PC-9 (cell line): ENCODE results near the gene SPATA3. TPM values are rescaled to one million over a fixed set of nuclear protein-coding genes. Genes with fewer than 3 reads are reported as not detected.
"Not testable (repeated sequence)": the region's sequence is repeated elsewhere in the genome, so short reads cannot be mapped to it uniquely, and the experiment has no call there.

Experiments used
- BruUV-seq: library from RNA; stranded (reverse); fragments of 400-500 nt; replicated peaks from 2 replicates; lab custom pipeline; 2021; lab: Mats Ljungman, UMichigan
- CTCF ChIA-PET: fragments of 300-600 bp; sonication (Branson Sonifier 250); formaldehyde crosslinking; loops from one replicate; lab custom pipeline; 2022; ENCODE audit warnings: antibody characterized with exemption; lab: Charles Lee
- POLR2A ChIA-PET: fragments of 300-600 bp; sonication (Branson Sonifier 250); formaldehyde crosslinking; loops from one replicate; lab custom pipeline; 2022; ENCODE audit warnings: antibody characterized with exemption; ENCODE audit not compliant: unreplicated experiment; lab: Charles Lee
- DNase-seq, 2 experiments: peaks; one replicate each; pipeline versions ENCODE4 v3.0.0 to v3.0.0-alpha.2; 2015 to 2022; ENCODE audit warnings: mixed read lengths in 1 of 2
- H2AFZ ChIP-seq: fragments of 200-600 bp; sonication (generic); 2 replicates; pipeline ENCODE4 v1.8.1; 2017; ENCODE audit warnings: antibody characterized with exemption
- H3F3A ChIP-seq: fragments of 200-600 bp; sonication (generic); 2 replicates; pipeline ENCODE4 v1.8.1; 2017; ENCODE audit warnings: antibody characterized with exemption, mild to moderate bottlenecking, low read depth; ENCODE audit not compliant: insufficient read depth
- H3K27ac ChIP-seq: fragments of 200-600 bp; sonication (generic); 2 replicates; pipeline ENCODE4 v1.6.1; 2016; ENCODE audit warnings: mixed run types
- H3K27me3 ChIP-seq: fragments of 200-600 bp; sonication (generic); 2 replicates; pipeline ENCODE4 v1.6.1; 2016; ENCODE audit warnings: low read depth, mixed run types; ENCODE audit not compliant: insufficient read depth
- H3K36me3 ChIP-seq: fragments of 200-600 bp; sonication (generic); 2 replicates; pipeline ENCODE4 v1.6.1; 2016; ENCODE audit warnings: low read depth, mixed run types
- H3K4me1 ChIP-seq: fragments of 200-600 bp; sonication (generic); replicated peaks from 2 replicates; pipeline ENCODE4 v1.6.1; 2016; ENCODE audit warnings: mixed run types; ENCODE audit not compliant: insufficient read depth
- H3K4me2 ChIP-seq: fragments of 200-600 bp; sonication (generic); 2 replicates; pipeline ENCODE4 v1.6.1; 2017; ENCODE audit warnings: mixed run types
- H3K4me3 ChIP-seq: fragments of 200-600 bp; sonication (generic); 2 replicates; pipeline ENCODE4 v1.6.1; 2016; ENCODE audit warnings: mixed run types
- H3K79me2 ChIP-seq: fragments of 200-600 bp; sonication (generic); 2 replicates; pipeline ENCODE4 v1.6.1; 2017; ENCODE audit warnings: low read depth, mixed run types
- H3K9me2 ChIP-seq: fragments of 200-600 bp; sonication (generic); 2 replicates; pipeline ENCODE4 v1.8.1; 2017; ENCODE audit warnings: mild to moderate bottlenecking; ENCODE audit not compliant: insufficient read depth
- H3K9me3 ChIP-seq: fragments of 200-600 bp; sonication (generic); 2 replicates; pipeline ENCODE4 v1.8.1; 2016; ENCODE audit warnings: low read depth; ENCODE audit not compliant: insufficient read depth
- H4K20me1 ChIP-seq: fragments of 200-600 bp; sonication (generic); 2 replicates; pipeline ENCODE4 v1.8.1; 2017; ENCODE audit not compliant: insufficient read depth
- EZH2 ChIP-seq: fragments of 200-600 bp; sonication (generic); IDR thresholded peaks from 2 replicates; pipeline ENCODE4 v1.8.0; 2017; ENCODE audit warnings: antibody characterized with exemption, low read depth
- intact Hi-C: fragments of 100-400 bp; cut with micrococcal nuclease; formaldehyde crosslinking; loops from one replicate; pipeline ENCODE4 v1.10.0; 2022; ENCODE audit not compliant: unreplicated experiment
- total RNA-seq: library from RNA; stranded (reverse); gene quantifications from 2 replicates; pipeline ENCODE4 v1.2.3, GENCODE V29; 2021
- TF ChIP-seq, protein P1 (sequence below): fragments of 200-600 bp; sonication (generic); conservative IDR thresholded peaks from 2 replicates; pipeline ENCODE4 v1.6.1; 2017; ENCODE audit warnings: mixed run types, antibody characterized with exemption, mild to moderate bottlenecking, moderate library complexity

Gene SPATA3
- total RNA-seq, 1 experiment from 2014 or later, result not detected

DNA sequence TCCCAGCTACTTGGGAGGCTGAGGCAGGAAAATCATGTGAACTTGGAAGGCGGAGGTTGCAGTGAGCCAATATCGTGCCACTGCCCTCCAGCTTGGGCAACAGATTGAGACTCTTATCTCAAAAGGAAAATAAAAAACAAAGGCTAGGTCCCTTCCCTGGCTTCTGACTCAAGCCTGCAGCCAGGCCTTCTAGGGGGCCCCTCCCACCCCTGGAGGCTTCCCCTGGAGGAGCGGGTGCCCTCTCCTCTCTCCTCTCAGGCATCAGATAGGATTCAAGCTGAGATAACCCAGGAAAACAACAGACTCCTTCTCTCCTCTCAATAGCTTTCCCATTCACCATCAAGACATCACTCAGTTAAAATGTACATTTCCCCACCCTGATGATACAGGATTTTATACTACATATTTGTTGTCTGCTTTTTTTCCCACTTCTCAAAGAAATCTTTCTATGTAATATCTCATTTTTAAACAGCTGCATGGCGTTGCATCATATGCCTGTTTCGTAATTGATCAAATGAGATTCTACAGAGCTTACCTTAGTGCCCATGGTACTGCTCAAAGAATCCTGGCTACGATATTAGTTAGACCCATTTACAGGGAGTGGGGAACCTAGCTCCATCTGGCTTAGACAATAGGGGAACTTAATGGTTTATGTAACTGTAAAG, 20.8 kb downstream of the SPATA3 start:
- no peak overlapping the region for H2AFZ ChIP-seq
- H3K36me3 ChIP-seq, result no peaks in the 10 kb centered on the region
- peaks cover 25% of the 10 kb centered on the region for H3K4me1 ChIP-seq
- H3K4me3 ChIP-seq, result no peak overlapping the region
- DNase-seq, result no peak
- no peaks in the 10 kb centered on the region for H3K9me2 ChIP-seq
- intact Hi-C loops, result no loop called here
- TF ChIP-seq, protein P1, sequence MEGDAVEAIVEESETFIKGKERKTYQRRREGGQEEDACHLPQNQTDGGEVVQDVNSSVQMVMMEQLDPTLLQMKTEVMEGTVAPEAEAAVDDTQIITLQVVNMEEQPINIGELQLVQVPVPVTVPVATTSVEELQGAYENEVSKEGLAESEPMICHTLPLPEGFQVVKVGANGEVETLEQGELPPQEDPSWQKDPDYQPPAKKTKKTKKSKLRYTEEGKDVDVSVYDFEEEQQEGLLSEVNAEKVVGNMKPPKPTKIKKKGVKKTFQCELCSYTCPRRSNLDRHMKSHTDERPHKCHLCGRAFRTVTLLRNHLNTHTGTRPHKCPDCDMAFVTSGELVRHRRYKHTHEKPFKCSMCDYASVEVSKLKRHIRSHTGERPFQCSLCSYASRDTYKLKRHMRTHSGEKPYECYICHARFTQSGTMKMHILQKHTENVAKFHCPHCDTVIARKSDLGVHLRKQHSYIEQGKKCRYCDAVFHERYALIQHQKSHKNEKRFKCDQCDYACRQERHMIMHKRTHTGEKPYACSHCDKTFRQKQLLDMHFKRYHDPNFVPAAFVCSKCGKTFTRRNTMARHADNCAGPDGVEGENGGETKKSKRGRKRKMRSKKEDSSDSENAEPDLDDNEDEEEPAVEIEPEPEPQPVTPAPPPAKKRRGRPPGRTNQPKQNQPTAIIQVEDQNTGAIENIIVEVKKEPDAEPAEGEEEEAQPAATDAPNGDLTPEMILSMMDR, result no peak
- no peak for TF ChIP-seq EZH2
- H3K4me2 ChIP-seq, result no peak overlapping the region
- H3F3A ChIP-seq, result no peaks in the 10 kb centered on the region
- no peak overlapping the region for H3K27ac ChIP-seq
- no peaks in the 10 kb centered on the region for H4K20me1 ChIP-seq
- ChIA-PET CTCF (no interaction called here), POLR2A (interaction anchor here (1.1 kb wide), 1 partner anchor 10 kb away, joined by 7 read pairs; no protein-coding TSS in a partner anchor)
- H3K27me3 ChIP-seq, result no peaks in the 10 kb centered on the region
- no peaks in the 10 kb centered on the region for H3K79me2 ChIP-seq
- no TSS peak for BruUV-seq
- H3K9me3 ChIP-seq, result no peaks in the 10 kb centered on the region

DNA sequence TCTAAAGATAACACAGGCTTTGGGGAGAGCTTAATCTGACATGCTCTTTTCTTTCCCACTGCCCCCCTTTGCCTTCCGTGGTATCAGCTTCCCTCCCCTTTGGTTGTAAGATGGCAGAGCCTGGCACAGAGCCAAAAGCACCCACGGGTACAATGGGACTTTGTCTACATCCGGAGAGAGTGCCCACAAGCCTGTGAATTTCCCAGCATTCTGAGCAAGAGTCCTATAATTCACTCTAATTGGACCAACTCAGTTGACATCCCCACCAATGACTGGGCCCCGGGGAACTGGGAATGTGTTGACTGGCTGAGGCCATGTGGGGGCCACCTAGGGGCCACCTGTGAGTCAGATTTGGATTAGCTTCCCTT, 21.3 kb downstream of the SPATA3 start:
- no peak overlapping the region for H3K4me2 ChIP-seq

DNA sequence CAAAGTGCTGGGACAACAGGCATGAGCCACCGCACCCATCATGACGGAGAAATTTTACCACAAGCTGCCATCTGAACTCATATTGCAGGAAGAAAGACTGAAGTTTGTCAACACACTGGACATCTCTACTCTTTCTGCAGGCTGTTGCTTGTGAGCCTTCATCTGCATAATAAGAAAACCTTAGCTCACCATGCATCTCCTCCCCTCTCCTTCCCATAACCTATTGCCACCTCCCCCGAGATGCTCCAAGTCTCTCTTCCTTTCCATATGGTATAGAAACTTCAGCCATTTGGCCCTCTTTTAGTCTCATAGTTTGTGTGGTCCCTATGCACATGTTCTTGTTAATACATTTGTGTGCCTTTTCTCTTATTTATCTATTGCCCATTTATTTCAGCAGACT, 22.3 kb downstream of the SPATA3 start:
- POLR2A ChIA-PET, result no interaction called here
- CTCF ChIA-PET, result no interaction called here
- no peaks in the 10 kb centered on the region for H3K36me3 ChIP-seq
- no peak for DNase-seq
- no peak overlapping the region for H3K4me3 ChIP-seq
- H3K9me2 ChIP-seq, result no peaks in the 10 kb centered on the region
- peaks cover 24% of the 10 kb centered on the region for H3K4me1 ChIP-seq
- H4K20me1 ChIP-seq, result no peaks in the 10 kb centered on the region
- intact Hi-C loops, result no loop called here
- H3F3A ChIP-seq, result no peaks in the 10 kb centered on the region
- H2AFZ ChIP-seq, result no peak overlapping the region
- no peaks in the 10 kb centered on the region for H3K79me2 ChIP-seq
- TF ChIP-seq EZH2, result no peak
- TF ChIP-seq, protein P1, result no peak
- no TSS peak for BruUV-seq
- no peaks in the 10 kb centered on the region for H3K27me3 ChIP-seq
- no peaks in the 10 kb centered on the region for H3K9me3 ChIP-seq
- no peak overlapping the region for H3K4me2 ChIP-seq
- H3K27ac ChIP-seq, result no peak overlapping the region

More for the DNA sequence above, 21.3 kb downstream of the SPATA3 start:
- no peaks in the 10 kb centered on the region for H3F3A ChIP-seq
- peaks cover 25% of the 10 kb centered on the region for H3K4me1 ChIP-seq
- H3K27me3 ChIP-seq, result no peaks in the 10 kb centered on the region
- H3K4me3 ChIP-seq, result no peak overlapping the region
- H4K20me1 ChIP-seq, result no peaks in the 10 kb centered on the region
- H3K9me3 ChIP-seq, result no peaks in the 10 kb centered on the region
- ChIA-PET POLR2A (no interaction called here), CTCF (no interaction called here)
- intact Hi-C loops, result no loop called here
- no peaks in the 10 kb centered on the region for H3K9me2 ChIP-seq
- DNase-seq, result no peak
- H3K27ac ChIP-seq, result no peak overlapping the region
- BruUV-seq, result no TSS peak
- H2AFZ ChIP-seq, result no peak overlapping the region
- no peaks in the 10 kb centered on the region for H3K36me3 ChIP-seq
- TF ChIP-seq, protein P1, result no peak
- TF ChIP-seq EZH2, result no peak
- H3K79me2 ChIP-seq, result no peaks in the 10 kb centered on the region

DNA sequence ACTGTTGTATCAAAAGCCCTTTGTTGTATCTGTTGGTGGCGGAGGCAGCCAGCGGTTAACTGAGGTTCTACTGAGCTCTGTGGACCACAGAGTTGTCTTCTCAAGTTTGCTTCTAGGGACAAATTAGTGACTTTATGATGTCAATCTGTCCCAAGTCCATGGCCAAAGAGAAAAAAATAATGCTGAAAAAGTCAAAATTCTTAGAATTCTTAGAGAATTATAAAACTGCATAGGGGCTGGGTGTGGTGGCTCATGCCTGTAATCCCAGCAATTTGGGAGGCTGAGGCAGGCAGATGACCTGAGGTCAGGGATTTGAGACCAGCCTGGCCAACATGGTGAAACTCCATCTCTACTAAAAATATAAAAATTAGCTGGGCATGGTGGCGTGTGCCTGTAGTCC, 29.1 kb downstream of the SPATA3 start:
- CTCF ChIA-PET, H3F3A ChIP-seq, H3K9me2 ChIP-seq, DNase-seq, BruUV-seq, H3K9me3 ChIP-seq, H3K79me2 ChIP-seq, H3K27me3 ChIP-seq, H3K4me3 ChIP-seq, H4K20me1 ChIP-seq, H3K4me1 ChIP-seq, H3K27ac ChIP-seq, H2AFZ ChIP-seq, H3K36me3 ChIP-seq, POLR2A ChIA-PET, H3K4me2 ChIP-seq, intact Hi-C loops: not testable (repeated sequence)
